Erythroblast (primary cell): Measurements from ENCODE around the gene HSPA9.

ENCODE experiments used
- DNase-seq, 2 experiments: peaks; one replicate each; lab custom pipeline; 2025; lab: John Stamatoyannopoulos, UW
- GATA1 ChIP-seq: IDR thresholded peaks from 2 replicates; pipeline ENCODE4 v1.6.1; 2011; ENCODE audit warnings: low read depth, mild to moderate bottlenecking, control low read depth, low read length, moderate library complexity
- POLR2A ChIP-seq: IDR thresholded peaks from 2 replicates; pipeline ENCODE4 v1.6.1; 2011; ENCODE audit warnings: mild to moderate bottlenecking, low read length

Gene HSPA9

DNA sequence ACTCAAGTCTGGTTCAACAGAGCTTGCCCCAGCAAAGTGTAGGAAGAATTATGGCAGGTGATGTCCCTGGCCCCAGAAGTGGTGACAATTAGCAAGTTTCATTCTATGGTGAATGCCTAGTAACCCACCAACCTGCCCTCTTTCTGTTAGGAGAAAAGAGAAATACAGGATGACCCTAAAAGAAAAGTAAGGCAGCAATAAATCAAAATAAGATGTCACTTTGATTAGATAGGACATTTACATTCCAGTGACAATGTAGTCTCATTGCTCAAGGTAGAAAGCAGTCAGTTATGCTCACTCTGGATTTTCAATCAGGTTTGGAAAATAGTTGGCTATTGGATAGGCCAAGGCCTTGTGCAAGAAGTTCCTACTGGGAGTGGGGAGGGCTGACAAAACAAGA, 5.6 kb upstream of the HSPA9 start:
- no peak for DNase-seq
- no peak for TF ChIP-seq GATA1
- TF ChIP-seq POLR2A, result no peak

DNA sequence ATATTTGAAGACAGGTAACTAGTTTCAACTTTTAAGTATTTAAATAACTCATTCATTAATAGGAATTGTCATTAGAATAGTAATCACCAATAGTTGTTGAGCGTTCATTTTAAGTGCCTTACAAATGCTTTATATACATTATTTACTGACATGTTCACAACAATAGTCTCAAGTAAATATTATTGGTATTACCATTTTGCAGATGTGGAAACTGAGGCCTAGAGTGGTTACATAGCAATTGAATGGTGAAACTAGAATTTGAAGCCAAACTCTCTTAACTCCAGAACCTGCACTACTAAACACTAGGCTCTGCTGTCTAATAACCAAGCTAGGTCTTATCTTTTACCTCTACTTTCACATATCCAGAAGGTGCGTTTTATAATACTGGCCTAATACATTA, 4.8 kb upstream of the HSPA9 start:
- no peak for TF ChIP-seq GATA1
- no peak for TF ChIP-seq POLR2A

DNA sequence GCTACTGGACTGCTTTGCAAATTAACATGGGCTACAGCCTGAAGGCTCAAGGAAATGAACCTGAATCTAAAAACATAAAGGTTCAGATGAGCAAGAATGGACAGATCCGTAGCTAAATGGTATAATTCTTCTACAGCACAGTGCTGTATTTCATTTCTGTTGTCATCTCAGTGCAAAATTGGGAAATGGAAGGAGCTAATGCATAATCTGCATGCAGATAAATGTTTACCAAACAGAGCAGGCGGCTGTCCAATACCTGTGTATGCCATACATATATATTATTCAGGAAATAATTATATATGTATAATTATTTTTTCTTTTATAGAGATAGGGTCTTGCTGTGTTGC, 4.3 kb upstream of the HSPA9 start:
- TF ChIP-seq GATA1 (no peak), POLR2A (no peak)
- DNase-seq, result no peak

More for the DNA sequence above, 4.8 kb upstream of the HSPA9 start:
- DNase-seq, result no peak

DNA sequence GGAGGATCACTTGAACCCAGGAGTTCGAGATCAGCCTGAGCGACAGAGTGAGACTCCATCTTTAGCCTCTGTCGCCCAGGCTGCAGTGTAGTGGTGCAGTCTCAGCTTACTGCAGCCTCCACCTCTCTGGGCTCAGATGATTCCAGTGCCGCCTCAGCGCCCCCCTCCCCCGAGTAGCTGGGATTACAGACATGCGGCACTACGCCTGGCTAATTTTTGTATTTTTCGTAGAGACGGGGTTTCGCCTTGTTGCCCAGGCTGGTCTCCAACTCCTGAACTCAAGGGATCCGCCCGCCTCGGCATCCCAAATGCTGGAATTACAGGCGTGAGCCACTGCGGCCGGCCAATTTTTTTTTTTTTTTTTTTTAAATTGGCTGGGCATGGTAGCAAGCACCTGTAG, 2.3 kb upstream of the HSPA9 start:
- TF ChIP-seq POLR2A, result no peak
- TF ChIP-seq GATA1, result no peak
- DNase-seq, result no peak

DNA sequence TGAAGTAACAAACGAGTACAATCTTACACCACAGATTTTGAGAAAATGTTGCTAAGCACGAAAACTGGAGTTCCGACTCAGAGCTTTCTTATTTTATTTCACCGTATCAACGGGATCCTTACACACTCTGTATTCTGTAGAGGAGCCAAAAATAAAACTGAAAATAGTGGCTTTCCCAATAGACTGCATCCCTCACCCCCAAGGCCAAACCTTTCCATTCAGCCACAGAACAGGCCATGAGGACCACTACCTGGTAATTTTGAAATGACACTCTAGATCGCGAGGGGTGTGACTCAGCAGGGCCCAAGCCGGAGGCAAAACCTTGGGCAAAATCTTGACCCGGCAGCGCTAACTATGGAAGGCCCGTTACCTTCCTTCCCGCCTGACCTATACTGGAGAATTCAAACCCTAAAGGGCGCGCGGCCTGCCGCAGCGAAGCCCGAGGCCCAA, 432 bp downstream of the HSPA9 start:
- no peak for TF ChIP-seq GATA1
- TF ChIP-seq POLR2A, result no peak

DNA sequence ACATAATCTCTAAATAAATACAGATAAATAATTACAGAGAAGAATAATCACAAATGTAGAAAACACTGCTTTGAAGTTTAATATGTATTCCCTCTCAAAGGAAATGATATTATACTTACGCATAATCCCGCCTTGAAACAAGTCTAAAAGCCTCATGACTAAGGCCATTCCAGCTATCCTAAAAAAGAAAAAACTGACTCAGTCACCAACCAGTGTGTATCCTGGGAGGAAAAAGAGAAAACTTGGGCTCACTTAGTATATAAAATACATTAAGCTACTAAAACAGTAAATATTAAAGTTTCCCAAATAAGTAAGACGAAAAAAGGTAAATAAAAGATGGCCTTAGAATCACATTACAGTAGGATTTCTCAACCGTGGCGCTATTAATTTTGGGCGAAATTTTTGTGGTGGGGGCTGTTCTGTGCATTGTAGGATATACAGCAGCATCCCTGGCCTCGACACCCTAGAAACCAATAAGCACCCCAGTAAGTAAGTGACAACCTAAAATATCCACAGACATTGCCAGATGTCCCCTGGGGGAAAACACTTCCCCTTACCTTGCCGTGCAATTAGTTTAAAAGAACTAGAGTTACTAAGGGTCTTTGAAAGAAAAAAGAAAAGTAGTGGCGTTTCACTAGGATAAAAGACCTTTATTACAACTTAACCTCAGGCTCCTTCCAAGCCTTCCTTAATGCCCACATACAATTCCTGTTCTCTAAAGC, 1.1 kb downstream of the HSPA9 start:
- DNase-seq, result peak; percentile 30 to 65
- no peak for TF ChIP-seq GATA1
- no peak for TF ChIP-seq POLR2A

More for the DNA sequence above, 432 bp downstream of the HSPA9 start:
- peak in 1 of 2 experiments; percentile 87 for DNase-seq

DNA sequence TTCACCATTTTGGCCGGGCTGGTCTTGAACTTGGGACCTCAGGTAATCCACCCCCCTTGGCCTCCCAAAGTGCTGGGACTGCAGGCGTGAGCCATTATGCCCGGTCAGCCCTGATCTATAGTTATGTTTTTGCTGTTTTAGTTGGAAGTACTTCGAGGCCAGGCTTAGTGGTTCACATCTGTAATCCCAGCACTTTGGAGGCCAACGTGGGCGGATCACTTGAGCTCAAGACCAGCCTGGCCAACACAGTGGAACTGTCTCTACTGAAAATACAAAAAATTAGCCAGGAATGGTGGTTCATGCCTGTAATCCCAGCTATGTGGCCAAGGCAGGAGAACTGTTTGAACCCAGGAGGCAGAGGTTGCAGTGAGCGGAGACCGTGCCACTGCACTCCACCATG, 2.0 kb downstream of the HSPA9 start:
- DNase-seq, result no peak

DNA sequence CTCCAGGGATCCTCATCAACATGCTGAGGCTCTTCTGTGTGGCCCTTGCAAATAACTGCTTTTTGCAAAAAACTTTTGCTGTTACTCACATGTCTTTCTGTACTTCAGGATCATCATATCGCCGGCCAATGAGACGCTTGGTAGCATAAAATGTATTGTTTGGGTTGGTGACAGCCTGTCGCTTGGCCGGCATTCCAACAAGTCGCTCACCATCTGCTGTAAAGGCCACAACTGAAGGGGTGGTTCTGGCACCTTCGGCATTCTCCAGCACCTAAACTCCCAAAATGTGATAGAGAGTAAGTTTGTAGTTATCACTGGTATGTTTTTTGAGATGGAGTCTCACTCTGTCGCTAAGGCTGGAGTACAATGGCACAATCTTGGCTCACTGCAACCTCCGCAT, 4.3 kb downstream of the HSPA9 start:
- TF ChIP-seq GATA1, result no peak
- no peak for TF ChIP-seq POLR2A
- DNase-seq, result no peak

More for the DNA sequence above, 2.0 kb downstream of the HSPA9 start:
- no peak for TF ChIP-seq POLR2A
- no peak for TF ChIP-seq GATA1

DNA sequence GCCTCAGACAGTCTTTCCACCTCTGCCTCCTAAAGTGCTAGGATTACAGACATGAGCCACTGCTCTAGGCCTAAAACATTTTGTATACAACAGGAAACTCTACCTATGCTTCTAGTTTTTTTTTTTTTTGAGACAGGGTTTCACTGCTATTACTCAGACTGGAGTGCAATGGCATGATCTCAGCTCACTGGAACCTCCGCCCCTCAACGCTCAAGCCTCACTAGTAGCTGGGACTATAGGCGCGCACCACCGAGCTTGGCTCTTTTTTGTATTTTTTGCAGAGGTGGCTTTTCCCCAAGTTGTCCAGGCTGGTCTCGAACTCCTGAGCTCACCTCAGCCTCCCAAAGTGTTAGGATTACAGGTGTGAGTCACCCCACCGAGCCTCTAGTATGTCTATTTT, 5.4 kb downstream of the HSPA9 start:
- DNase-seq, result no peak
- TF ChIP-seq POLR2A, result no peak
- no peak for TF ChIP-seq GATA1

DNA sequence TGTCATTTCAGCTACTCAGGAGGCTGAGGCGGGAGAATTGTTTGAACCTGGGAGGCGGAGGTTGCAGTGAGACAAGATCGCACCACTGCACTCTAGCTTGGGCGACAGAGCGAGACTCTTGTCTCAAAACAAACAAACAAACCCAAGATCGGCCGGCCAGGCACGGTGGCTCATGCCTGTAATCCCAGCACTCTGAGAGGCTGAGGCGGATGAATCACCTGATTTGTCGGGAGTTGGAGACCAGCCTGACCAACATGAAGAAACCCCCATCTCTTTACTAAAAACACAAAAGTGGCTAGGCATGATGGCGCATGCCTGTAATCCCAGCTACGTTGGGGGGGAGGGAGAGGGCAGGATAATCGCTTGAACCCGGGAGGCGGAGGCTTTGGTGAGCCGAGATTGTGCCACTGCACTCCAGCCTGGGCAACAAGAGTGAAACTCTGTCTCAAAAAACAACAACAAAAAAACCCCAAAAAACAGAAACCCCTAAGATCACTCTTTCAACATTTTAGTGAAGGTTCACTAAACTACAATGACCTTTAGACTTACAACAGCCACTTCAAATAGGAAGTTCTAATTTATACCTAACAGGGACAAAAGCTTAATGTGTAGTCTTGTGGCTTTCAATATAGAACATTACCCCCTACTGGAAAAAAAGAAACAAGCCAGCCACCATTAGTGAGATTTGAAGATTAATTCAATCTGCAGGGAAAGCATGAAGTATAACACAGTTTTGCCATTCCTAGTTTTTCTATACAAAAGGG, 7.0 kb downstream of the HSPA9 start:
- no peak for DNase-seq
- no peak for TF ChIP-seq POLR2A
- no peak for TF ChIP-seq GATA1

DNA sequence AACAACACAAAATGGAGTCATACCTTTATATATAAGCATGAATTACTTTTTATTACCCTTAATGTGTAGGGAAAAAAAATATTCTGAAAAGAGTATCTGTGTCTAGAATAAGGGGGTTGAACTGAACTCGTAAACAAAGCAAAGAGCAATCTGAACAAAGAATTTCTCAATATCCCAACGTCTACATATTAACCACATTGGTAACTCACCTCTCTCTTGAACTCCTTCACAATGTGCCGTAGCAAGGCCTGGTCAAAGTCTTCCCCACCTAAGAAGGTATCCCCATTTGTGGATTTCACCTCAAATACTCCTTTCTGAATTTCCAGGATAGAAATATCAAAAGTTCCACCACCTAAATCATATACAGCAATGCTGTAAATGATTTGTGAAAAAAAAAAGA, 8.4 kb downstream of the HSPA9 start:
- no peak for DNase-seq
- no peak for TF ChIP-seq POLR2A
- TF ChIP-seq GATA1, result no peak

DNA sequence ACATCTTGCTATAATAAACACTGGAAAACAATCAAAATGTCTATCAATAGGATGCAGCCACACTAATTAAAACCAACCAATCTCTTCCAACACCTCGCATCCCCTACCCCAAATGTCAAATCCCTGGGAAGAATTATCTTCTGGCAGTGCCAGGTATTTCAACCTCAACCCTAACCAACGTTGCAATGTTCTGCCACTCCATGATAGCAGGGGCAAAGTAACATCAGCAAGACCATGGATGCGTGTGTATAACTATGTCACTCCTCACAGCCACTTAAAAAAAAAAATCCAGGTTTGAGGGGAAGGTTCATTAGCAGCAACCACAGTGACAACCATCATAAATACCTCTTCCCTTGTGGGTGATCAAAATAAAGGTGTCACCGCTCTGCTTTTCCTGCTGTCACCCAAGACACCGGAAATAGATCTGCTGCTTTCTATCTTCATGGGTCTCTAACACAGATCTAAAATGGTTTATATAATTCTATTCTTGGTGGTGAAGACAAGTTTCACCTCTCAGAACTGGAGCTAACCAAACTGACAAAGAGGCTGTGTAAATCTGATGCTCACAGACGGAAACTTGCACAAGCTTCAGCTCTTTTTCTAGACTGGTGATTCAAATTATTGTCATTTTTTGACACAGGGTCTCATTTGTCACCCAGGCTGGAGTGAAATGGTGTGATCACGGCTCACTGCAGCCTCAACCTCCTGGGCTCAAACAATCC, 9.9 kb downstream of the HSPA9 start:
- TF ChIP-seq POLR2A (no peak), GATA1 (no peak)
- no peak for DNase-seq

DNA sequence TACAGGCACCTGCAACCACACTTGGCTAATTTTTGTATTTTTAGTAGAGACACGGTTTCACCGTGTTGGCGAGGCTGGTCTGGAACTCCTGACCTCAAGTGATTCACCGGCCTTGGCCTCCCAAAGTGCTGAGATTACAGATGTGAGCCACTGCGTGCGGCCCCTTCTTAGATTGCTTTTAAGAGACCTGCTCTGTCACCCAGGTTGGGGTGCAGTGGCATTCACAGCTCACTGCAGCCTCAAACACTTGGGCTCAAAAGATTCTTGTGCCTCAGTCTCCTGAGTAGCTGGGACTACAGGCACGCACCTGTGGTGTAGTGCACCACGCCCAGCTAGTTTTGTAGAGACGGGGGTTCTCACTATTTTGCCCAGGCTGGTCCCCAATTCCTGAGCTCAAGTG, 11.0 kb downstream of the HSPA9 start:
- TF ChIP-seq GATA1 (no peak), POLR2A (no peak)
- DNase-seq, result no peak

DNA sequence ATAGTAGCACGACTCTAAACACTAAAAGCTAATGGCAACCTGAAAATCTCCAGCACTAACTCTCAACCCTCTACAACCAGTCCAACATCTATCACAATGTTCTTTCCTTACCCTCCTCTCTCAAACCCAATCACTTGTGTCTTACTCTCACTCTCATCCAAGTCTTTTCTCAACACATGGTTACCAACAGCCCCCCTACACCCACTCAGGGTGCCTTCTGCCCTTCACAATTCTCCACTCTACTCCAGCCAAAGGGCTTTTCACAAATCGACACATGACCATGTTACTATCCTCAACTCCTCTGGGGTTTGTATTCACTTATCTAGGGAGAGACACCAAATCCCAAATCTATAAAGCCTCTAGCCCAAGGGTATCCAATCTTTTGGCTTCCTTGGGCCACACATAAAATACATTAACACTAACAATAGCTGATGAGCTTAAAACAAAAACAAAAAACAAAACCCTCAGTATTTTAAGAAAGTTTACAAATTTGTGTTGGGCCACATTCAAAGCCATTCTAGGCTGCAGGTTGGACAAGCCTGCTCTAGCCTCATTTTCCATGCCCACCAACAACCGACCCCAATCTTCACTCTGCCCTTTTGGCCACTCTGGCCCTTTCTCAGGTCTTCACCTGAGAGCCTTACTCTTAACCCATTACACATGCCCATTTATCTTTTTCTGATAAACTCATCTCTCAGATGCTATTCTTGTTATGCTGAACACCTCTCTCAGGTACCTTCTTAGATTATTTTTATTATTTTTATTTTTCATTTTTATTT, 11.7 kb downstream of the HSPA9 start:
- DNase-seq, result no peak
- TF ChIP-seq GATA1 (no peak), POLR2A (no peak)
